NB4 (cell line): ENCODE measurements around the gene NEK7.

Experiments used
- MYC ChIP-seq: IDR thresholded peaks from 2 replicates; pipeline ENCODE4 v1.6.1; 2011; ENCODE audit warnings: low read depth, low read length
- POLR2A ChIP-seq: IDR thresholded peaks from 2 replicates; pipeline ENCODE4 v1.6.1; 2011; ENCODE audit warnings: mild to moderate bottlenecking; ENCODE audit not compliant: insufficient read length; ENCODE audit errors: extremely low read depth
- TF ChIP-seq, protein P1 (sequence below): IDR thresholded peaks from one replicate; pipeline ENCODE4 v1.5.1; 2012; ENCODE audit warnings: low read depth, low read length
- TF ChIP-seq, protein P2 (sequence below): IDR thresholded peaks from 2 replicates; pipeline ENCODE4 v1.6.1; 2011; ENCODE audit warnings: low read depth, low read length

GRCh38 chr1:198340139-198340538 lies 183.3 kb downstream of the NEK7 start:
- TF ChIP-seq, protein P1, sequence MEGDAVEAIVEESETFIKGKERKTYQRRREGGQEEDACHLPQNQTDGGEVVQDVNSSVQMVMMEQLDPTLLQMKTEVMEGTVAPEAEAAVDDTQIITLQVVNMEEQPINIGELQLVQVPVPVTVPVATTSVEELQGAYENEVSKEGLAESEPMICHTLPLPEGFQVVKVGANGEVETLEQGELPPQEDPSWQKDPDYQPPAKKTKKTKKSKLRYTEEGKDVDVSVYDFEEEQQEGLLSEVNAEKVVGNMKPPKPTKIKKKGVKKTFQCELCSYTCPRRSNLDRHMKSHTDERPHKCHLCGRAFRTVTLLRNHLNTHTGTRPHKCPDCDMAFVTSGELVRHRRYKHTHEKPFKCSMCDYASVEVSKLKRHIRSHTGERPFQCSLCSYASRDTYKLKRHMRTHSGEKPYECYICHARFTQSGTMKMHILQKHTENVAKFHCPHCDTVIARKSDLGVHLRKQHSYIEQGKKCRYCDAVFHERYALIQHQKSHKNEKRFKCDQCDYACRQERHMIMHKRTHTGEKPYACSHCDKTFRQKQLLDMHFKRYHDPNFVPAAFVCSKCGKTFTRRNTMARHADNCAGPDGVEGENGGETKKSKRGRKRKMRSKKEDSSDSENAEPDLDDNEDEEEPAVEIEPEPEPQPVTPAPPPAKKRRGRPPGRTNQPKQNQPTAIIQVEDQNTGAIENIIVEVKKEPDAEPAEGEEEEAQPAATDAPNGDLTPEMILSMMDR = no peak
- TF ChIP-seq POLR2A = no peak
- TF ChIP-seq MYC = no peak
- TF ChIP-seq, protein P2, sequence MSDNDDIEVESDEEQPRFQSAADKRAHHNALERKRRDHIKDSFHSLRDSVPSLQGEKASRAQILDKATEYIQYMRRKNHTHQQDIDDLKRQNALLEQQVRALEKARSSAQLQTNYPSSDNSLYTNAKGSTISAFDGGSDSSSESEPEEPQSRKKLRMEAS = no peak
